DND-41 (cell line): Measurements from ENCODE around the gene AK5.

Experiments
- CTCF ChIP-seq: IDR thresholded peaks from 2 replicates; pipeline ENCODE4 v1.5.1; 2012; ENCODE audit warnings: borderline replicate concordance, low read length, moderate library complexity, mild to moderate bottlenecking; ENCODE audit not compliant: poor library complexity, severe bottlenecking; ENCODE audit errors: extremely low read depth
- EZH2 ChIP-seq: IDR thresholded peaks from 3 replicates; pipeline ENCODE4 v1.6.1; 2012; ENCODE audit warnings: borderline replicate concordance, low read depth, mild to moderate bottlenecking, moderate library complexity, low read length, inconsistent platforms; ENCODE audit not compliant: severe bottlenecking

GRCh38 chr1:77355010-77355409 lies 73.2 kb downstream of the AK5 start:
- no peak for TF ChIP-seq CTCF
- TF ChIP-seq EZH2: no peak
